Mucosa of stomach (tissue), 1 donor: Measurements from ENCODE around the gene EFCAB12.

Source experiments
- H3K27me3 ChIP-seq: one replicate; pipeline ENCODE4 v1.7.0; 2013; ENCODE audit warnings: mild to moderate bottlenecking, low read length; ENCODE audit not compliant: control insufficient read depth, insufficient read depth
- H3K36me3 ChIP-seq: one replicate; pipeline ENCODE4 v1.7.0; 2013; ENCODE audit warnings: low read length; ENCODE audit not compliant: control insufficient read depth, insufficient read depth
- H3K4me1 ChIP-seq: one replicate; pipeline ENCODE4 v1.7.0; 2013; ENCODE audit warnings: mild to moderate bottlenecking, low read length; ENCODE audit not compliant: control insufficient read depth, insufficient read depth
- H3K4me3 ChIP-seq: one replicate; pipeline ENCODE4 v1.7.0; 2013; ENCODE audit warnings: low read length
- H3K9ac ChIP-seq: one replicate; pipeline ENCODE4 v1.7.0; 2013; ENCODE audit warnings: mild to moderate bottlenecking, low read length, moderate library complexity
- H3K9me3 ChIP-seq: one replicate; pipeline ENCODE4 v1.7.0; 2013; ENCODE audit warnings: mild to moderate bottlenecking, low read length, moderate library complexity; ENCODE audit not compliant: control insufficient read depth
- donor health status: Pancreatic carcinoma.

EFCAB12 gene

GRCh38 chr3:129428007-129428375 is 445 bp downstream of the EFCAB12 start:
- peak overlapping the region; percentile 5 for H3K9ac ChIP-seq
- H3K27me3 ChIP-seq: peaks cover 5% of the 10 kb centered on the region
- peaks cover 33% of the 10 kb centered on the region for H3K4me1 ChIP-seq
- peaks cover 5% of the 10 kb centered on the region for H3K36me3 ChIP-seq
- no peaks in the 10 kb centered on the region for H3K9me3 ChIP-seq
- H3K4me3 ChIP-seq: peak overlapping the region; percentile 60

DNA sequence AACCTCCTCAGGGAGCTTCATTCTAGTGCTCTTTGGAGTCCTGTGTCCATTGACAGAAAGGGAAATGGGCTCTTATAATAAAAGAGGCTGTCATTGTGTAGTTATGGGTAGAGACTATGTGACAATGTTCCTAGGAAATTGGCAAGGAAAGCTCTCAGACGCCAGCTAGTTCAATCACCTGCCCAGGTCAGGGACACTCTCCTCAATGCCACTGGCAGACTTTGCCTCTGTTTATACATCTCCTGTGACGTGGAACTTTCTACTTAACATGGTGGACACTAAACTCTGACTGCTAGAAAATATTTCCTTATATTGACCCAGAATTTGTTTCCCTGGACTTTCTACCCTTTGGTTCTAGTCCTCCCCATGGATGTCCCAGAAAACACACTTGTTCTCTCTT is 2.8 kb downstream of the EFCAB12 start:
- peaks cover 5% of the 10 kb centered on the region for H3K27me3 ChIP-seq
- H3K4me3 ChIP-seq: no peak overlapping the region
- H3K36me3 ChIP-seq: no peaks in the 10 kb centered on the region
- H3K9ac ChIP-seq: no peak overlapping the region
- peaks cover 30% of the 10 kb centered on the region for H3K4me1 ChIP-seq
- H3K9me3 ChIP-seq: no peaks in the 10 kb centered on the region

GRCh38 chr3:129425213-129425612 is 3.2 kb downstream of the EFCAB12 start:
- no peak overlapping the region for H3K9ac ChIP-seq
- no peaks in the 10 kb centered on the region for H3K9me3 ChIP-seq
- no peak overlapping the region for H3K4me3 ChIP-seq
- no peaks in the 10 kb centered on the region for H3K36me3 ChIP-seq
- peaks cover 5% of the 10 kb centered on the region for H3K27me3 ChIP-seq
- H3K4me1 ChIP-seq: peaks cover 30% of the 10 kb centered on the region

DNA sequence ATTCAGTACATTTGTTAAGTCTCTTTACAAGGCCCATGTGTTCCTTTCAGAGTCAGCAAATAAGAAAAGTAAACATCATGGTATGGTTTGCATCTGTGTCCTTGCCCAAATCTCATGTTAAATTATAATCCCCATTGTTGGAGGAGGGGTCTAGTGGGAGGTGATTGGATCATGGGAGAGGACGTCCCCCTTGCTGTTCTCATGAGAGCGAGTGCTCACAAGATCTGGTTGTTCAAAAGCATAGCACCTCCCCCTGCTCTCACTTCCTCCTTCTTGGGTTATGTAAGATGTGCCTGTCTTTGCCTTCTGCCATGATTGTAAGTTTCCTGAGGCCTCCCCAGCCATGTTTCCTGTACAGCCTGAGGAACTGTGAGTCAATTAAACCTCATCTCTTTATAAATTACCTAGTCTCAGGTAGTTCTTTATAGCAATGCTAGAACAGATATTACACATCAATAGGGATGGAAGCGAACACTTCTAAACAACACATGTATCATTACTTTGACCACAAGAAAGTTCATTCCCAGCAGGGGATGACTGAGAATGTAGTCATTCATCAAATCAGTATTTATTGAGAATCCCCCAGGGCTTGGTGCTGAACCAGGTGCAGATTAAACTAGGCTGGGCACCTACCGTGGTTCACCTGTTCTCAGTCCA is 4.1 kb downstream of the EFCAB12 start:
- H3K4me1 ChIP-seq: peaks cover 30% of the 10 kb centered on the region
- H3K27me3 ChIP-seq: peaks cover 5% of the 10 kb centered on the region
- no peaks in the 10 kb centered on the region for H3K36me3 ChIP-seq
- peak overlapping the region; percentile 1 for H3K9ac ChIP-seq
- no peak overlapping the region for H3K4me3 ChIP-seq
- no peaks in the 10 kb centered on the region for H3K9me3 ChIP-seq

GRCh38 chr3:129422897-129423296 is 5.5 kb downstream of the EFCAB12 start:
- Histone ChIP-seq H3K9me3 (no peaks in the 10 kb centered on the region), H3K9ac (no peak overlapping the region), H3K4me1 (peaks cover 23% of the 10 kb centered on the region), H3K36me3 (no peaks in the 10 kb centered on the region), H3K4me3 (no peak overlapping the region), H3K27me3 (peaks cover 4% of the 10 kb centered on the region)

DNA sequence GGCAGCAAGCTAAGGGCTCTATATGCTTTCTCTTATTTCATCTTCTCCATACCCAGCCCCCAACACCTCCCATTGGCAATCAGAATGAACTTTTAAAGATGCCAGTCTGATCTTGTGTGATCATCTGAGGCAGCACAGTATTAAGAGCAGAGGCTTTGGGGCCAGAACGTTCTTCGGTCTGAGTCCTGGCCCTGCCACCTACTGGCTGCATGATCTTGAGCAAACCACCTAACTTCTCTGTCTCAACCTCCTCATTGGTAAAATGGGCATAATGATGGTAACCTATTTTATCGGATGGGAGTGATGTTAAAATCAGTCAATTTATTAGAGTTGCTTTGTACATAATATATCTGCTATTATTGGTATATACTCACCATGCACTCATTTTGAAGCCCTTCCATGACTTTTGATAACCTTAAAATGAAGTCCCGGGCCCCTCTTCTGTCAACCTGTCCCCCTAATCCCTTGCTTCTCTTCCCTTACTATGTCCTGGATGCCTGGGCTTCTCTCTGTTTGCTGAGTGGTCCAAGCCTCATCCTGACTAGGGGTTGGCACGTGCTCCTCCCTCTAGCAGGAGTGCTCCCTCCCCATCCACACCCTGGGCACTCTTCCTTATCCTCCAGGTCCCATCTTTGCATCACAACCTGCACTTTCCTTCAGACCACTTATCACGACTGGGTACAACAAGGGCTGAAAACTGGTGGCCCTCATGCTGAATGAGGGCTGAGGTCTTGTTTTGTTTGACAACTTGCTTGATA is 6.3 kb downstream of the EFCAB12 start:
- Histone ChIP-seq H3K27me3 (no peaks in the 10 kb centered on the region), H3K36me3 (no peaks in the 10 kb centered on the region), H3K9me3 (no peaks in the 10 kb centered on the region), H3K4me3 (no peak overlapping the region), H3K4me1 (peaks cover 19% of the 10 kb centered on the region), H3K9ac (no peak overlapping the region)

GRCh38 chr3:129421236-129421883 is 7.1 kb downstream of the EFCAB12 start:
- Histone ChIP-seq H3K9ac (no peak overlapping the region), H3K4me1 (peaks cover 19% of the 10 kb centered on the region), H3K4me3 (no peak overlapping the region), H3K36me3 (no peaks in the 10 kb centered on the region), H3K27me3 (no peaks in the 10 kb centered on the region), H3K9me3 (no peaks in the 10 kb centered on the region)

DNA sequence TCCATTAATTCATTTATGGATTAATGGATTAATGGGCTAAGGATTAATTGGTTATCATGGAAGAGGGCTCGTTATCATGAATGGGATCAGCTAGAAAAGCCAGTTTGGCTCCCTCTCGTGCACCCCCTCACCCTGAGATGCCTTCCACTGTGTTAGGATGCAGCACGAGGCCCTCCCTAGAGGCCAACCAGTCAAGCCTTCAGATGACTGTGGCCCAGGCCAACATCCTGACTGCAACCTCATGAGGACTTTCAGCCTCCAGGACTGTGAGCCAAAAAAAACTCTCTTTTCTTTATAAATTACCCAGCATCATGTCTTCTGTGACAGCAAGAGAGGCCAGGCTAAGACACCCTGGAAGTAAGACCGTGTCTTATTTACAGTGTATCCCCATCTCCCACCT is 9.0 kb downstream of the EFCAB12 start:
- H3K36me3 ChIP-seq: no peaks in the 10 kb centered on the region
- no peak overlapping the region for H3K9ac ChIP-seq
- no peaks in the 10 kb centered on the region for H3K9me3 ChIP-seq

GRCh38 chr3:129418041-129418973 is 10.1 kb downstream of the EFCAB12 start:
- H3K36me3 ChIP-seq: no peaks in the 10 kb centered on the region
- H3K4me1 ChIP-seq: peaks cover 22% of the 10 kb centered on the region
- H3K9ac ChIP-seq: no peak overlapping the region

More for the DNA sequence above, 9.0 kb downstream of the EFCAB12 start:
- H3K27me3 ChIP-seq: no peaks in the 10 kb centered on the region
- no peak overlapping the region for H3K4me3 ChIP-seq
- peaks cover 22% of the 10 kb centered on the region for H3K4me1 ChIP-seq

GRCh38 chr3:129417326-129417725 is 11.1 kb downstream of the EFCAB12 start:
- H3K4me3 ChIP-seq: no peak overlapping the region
- no peak overlapping the region for H3K9ac ChIP-seq
- peaks cover 27% of the 10 kb centered on the region for H3K4me1 ChIP-seq
- H3K27me3 ChIP-seq: no peaks in the 10 kb centered on the region
- no peaks in the 10 kb centered on the region for H3K9me3 ChIP-seq
- H3K36me3 ChIP-seq: no peaks in the 10 kb centered on the region

More at GRCh38 chr3:129418041-129418973, 10.1 kb downstream of the EFCAB12 start:
- Histone ChIP-seq H3K9me3 (no peaks in the 10 kb centered on the region), H3K4me3 (no peak overlapping the region), H3K27me3 (no peaks in the 10 kb centered on the region)

GRCh38 chr3:129416415-129416814 is 12.0 kb downstream of the EFCAB12 start:
- no peak overlapping the region for H3K4me3 ChIP-seq
- no peak overlapping the region for H3K9ac ChIP-seq
- no peaks in the 10 kb centered on the region for H3K27me3 ChIP-seq
- no peaks in the 10 kb centered on the region for H3K36me3 ChIP-seq
- H3K4me1 ChIP-seq: peaks cover 27% of the 10 kb centered on the region
- H3K9me3 ChIP-seq: no peaks in the 10 kb centered on the region
